ENCODE measurements around the gene SYNDIG1L.

- TF ChIP-seq CTCF (IDR thresholded peaks at IDR 0.05) (no peak), POLR2AphosphoS5 (IDR thresholded peaks at IDR 0.05) (no peak), POLR2A (IDR thresholded peaks at IDR 0.05) (no peak)
These were observed 31.5 kb downstream of the SYNDIG1L start for GRCh38 chr14:74394549-74394948.

All from suprapubic skin (tissue), 4 donors.